NCI-H82 (cell line): ENCODE results near the gene LRRC74A.
A peak's percentile ranks its signal among the peaks of the same experiment; 100 is the strongest.

Experiments used
- DNase-seq: peaks from one replicate; lab custom pipeline; 2025; lab: John Stamatoyannopoulos, UW

Gene LRRC74A

DNA sequence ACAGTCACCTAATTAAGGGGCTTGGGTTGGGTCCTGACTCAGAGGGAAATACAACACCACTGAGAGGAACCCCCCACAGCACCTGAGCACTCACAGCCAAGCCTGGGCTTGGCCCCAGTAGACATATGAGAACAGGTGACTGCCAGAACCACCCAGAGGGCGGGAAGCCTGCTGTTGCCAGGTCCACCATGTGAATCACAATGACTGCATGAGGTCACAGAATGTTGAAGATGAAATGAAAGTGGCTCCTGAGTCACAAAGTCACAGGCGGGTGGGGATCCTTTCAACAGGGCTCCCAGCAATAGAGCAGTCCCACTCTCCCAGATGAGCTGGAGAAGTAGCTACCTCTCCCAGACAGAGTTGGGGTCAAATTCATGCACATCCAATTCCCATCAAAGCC is at the start of gene LRRC74A:
LRRC74A (plus strand) TSS at position 287 of the 400 bp plus-strand sequence. CDS start 290 bp downstream, outside the sequence.
- no peak for DNase-seq

DNA sequence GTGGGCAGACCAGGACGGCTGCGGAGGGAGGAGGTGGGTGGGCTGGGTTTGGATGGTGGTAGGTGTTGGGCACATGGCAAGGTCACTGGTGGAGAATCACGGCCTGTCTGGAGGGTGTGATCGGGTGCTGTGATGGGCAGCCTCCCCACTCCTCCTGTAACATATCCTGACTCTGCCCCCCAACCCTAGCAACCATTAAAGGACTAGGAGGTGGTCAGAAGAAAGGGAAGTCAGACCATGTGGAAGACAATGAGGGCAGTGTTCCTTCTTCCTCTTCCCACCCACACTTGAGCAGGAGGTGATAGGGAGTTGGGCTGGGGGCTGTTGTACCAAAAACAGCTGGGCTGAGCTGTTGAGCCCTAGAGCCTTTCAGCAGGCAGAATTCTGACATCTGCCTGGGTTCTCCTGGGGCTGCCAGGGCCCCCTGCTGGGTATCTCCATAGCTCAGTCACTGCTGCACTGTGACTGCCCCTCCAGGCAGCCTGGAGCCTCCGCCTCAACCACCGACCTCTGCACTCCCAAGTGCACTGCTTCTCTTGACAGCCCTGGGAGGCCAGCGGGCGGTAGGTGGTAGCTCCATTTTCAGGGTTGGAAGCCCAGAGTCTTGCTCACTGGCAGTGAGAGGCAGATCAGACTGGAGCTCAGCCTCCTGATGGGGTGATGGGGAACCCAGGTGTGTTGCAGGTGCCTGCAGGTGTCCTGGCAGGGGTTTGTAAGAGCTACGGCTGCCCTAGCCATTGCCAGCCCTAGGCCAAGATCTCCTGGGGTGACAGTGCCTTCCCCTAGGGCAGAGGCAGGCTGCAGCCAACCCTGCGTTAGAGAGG is 49.6 kb upstream of the LRRC74A start:
- peak; percentile 34 for DNase-seq

DNA sequence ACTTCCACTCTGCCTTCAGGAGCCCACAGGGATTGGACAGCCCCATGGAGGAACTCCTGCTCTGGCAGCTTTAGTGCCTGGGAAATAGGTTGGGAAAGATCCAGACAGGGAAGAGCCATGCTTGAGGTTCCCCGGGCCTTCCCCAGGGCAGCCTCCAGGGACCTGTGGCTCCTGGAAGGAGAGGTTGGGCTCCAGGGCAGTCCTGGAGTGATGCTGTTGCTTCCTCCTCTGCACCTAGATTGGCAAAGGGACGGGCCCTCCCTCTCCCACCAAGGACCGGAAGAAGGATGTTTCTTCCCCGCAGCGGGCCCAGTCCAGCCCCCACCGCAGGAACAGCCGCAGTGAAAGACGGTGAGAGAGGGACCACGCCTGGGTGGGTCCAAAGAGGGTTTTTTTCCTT is 48.5 kb upstream of the LRRC74A start:
- no peak for DNase-seq

DNA sequence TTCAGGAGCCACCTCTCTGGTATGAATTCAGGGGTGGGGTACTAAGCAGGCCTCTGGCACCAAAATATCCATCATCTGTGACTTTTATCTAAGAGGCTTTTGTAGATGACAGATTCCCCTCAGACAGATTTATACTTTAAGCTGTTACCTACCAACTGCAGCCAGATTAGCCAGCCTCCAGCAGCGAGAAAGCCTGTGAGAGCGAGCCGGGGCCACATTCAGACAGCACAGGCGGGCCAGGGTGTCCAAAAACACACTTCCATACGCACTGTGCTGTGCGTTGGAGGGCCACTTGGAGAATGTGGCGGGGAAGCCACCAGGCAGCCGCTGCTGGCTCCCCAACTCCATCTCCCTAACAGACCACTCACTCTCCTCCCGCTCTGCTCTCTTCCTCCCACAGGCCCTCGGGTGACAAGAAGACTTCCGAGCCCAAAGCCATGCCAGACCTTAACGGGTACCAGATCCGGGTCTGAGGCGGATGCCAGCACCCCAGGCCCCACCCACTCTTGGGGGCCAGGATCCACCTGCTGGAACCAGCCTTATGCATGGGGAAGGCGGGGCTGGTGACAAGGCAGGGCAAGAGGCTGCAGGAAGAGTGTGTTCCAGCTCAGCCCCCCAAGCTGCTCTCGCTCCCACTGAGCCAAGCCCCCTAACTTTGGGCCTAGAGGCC is 47.5 kb upstream of the LRRC74A start:
- peak; percentile 75 for DNase-seq

DNA sequence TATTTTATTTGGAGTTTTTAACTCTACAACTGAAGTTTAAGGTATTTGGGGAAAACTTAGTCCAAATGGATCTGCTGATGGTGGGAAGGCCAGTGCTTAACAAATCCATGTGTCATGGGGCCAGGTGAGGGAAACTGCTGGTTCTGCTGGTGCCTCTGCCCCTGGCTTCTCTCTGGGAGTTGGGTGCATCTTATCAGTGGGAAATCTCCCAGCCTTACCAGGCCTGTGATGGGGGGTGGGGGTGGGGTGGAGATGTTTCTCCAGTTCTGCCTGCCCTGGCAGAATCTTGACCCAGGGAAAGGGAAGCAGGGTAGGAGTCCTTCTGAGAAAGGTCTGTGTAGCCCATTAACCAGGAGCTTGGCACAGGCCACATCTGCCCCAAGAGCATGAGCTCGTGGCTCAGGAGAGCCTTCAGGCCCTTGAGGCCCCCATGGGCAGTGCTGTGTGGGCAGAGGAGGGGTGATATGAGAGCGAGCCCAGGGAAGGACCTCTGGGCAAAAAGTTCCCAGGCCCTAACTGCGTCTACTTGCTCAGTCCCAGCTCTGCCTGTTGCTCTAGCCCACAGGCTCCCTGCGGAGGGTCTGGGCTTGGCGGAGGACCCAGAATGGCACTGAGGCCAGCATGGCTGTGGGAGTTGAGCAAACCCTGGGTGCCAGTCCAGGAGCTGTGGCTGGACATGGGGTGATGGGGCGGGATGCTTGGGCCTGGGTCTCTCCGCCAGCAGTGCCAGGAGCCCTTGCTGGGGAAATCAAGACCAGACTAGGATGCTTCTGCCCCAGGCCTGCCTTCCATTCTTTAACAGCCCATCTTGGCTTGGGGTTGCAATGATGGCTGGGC is 46.8 kb upstream of the LRRC74A start:
- DNase-seq, result no peak

DNA sequence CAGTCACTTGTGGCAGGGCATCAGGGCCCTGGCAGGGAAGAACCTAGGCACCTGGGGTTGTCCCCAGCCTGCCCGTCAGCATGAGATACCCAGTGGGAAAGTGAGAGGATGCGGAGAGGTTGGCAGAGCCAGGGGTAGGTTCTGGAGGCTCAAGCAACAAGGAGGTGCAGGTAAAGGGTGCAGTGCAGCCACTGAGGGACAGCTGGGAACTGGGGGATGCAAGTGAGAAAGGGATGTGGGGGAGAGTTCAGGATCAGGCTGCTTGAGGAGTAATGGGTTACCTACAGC is 46.2 kb upstream of the LRRC74A start:
- DNase-seq, result no peak

DNA sequence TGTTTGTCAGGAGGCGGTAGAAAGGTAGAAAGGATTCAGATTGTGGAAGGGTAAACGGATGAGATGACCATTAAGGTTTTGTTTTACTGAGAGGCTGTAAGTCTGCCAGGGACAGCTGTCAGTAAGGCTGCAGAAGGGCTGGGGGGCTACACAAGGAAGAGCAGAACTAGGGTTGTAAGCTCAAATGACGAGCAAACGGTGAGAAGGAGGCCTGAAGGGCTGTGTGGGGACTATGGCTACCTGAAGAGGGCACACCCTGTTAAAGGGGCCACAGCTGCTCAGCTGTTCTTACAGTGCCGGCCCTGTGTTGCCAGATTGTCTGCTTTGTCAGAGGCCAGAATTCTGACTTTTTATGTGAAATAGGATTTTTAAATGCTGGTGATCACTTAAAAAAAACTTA is 45.8 kb upstream of the LRRC74A start:
- DNase-seq, result peak; percentile 4

DNA sequence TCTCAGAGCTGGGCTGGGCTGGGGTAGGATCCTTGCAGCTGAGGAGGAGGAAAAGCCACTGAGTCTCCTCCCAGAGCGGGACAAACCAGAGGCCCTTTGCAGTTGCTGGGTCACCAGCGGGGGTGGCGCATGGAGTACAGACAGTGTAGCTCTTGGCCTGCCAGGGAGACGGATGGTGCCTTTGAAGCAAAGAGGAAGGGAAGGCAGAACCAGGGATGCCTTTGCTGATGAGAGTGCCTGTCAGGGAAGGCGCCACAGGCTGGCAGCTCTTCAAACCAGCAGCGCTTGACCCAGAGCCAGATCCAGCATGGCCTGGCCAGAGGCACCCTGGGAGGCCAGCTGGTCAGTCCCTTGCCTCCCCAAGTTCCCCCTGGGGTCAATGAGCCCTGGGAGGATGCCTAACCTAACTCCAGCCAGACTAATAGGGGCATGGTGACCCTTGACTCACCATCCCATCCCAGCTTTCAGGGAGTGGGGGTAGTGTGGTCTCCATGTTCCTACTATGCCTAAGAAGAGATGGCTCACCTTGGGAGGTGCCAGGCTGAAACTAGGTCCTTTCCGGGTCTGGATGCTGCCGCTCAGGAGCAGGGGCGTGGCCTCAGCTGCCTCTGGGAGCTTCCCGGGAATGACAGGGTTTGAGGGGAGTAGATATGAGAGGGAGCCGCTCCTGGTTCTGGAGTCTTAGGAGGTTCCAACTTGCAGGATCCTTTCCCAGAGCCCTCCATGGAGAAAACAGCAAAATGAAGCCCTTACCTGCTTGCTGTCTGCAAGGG is 45.1 kb upstream of the LRRC74A start:
- no peak for DNase-seq

DNA sequence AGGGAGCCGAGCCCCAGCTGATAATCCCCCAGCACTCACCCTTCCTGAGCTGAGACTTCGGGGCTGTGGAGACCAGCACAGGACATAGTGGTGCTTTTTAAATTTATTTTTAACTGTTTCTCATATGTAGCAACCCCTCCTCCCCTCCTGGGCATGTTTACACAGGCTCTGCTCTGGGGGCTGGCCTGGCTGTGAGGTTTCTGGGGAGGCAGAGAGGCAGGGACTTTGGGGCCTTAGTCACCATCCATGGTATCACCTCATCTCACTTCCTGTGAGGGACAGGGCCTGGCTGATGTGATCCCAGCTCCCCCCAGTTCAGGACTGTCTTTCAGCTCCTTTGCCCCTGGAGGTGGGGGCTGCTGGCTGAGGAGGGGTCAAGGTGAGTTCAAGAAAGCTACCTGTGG is 44.6 kb upstream of the LRRC74A start:
- DNase-seq, result no peak

DNA sequence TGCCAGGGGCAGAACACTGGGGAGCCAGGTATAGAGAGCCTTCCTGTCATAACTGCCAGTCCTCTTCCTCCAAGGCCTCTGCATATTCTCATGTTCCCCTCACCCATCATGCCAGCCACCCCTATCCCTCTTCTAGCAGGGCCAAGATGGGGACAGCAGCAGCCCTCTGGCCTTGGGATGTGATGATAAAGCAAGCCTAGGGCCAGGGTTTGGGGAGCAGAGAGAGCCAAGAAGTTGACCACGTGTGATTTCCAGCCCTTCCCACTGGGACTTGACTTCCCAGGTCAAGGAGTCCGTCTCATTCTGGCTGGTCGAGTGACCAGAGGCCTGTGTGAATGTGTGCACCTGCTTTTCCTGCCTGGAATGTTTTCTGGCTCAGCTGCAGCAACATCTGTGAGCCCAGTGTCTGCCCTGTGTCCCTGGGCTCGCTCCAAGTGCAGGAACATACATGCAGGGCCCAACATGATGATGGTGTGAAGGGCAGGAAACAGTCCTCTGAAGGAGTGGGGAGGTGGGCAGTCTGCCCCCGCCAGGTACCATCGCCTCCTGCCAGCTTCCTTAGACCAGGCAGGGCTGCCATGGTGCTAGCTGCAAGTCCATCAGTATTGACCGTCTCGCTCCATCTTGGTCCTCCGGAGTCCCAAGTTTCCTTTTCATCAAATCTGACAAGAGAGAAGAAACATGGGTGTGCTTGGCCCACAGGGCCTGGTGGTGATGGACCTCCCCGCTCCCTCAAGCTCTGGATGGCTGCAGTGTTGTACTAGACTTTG is 43.9 kb upstream of the LRRC74A start:
- DNase-seq, result no peak

DNA sequence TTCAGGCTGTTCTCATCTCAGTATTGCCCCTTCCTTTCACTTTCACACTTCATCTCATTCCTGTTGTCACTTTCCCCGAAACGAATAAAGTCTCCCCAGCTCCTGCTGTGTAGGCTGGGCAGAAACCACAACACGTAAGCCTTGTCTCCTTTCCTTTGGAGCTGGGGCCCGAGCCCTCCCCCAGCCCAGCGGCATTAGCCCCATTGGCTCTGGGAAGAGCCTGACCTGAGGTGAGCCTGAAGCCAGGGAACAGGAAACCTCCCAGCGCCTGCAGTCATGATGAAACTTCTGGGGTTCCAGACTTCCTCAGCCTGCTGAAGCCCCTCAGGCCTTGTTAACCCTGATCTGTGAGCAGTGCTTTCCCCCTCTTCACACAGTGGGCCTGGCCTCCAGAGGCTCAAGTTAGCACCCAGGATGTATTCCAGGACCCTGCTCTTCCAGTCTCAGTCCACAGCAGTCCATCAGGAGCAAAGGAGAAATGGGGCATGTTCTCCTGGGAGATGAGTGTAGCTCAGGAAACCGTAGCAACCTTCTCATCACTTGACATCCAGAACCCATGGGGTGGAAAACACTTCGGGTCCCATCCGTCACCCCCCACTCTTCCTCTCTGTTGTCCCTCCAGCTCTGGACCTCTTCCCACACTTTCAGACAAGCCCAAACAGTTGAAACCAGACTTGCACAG is 43.2 kb upstream of the LRRC74A start:
- DNase-seq, result no peak

DNA sequence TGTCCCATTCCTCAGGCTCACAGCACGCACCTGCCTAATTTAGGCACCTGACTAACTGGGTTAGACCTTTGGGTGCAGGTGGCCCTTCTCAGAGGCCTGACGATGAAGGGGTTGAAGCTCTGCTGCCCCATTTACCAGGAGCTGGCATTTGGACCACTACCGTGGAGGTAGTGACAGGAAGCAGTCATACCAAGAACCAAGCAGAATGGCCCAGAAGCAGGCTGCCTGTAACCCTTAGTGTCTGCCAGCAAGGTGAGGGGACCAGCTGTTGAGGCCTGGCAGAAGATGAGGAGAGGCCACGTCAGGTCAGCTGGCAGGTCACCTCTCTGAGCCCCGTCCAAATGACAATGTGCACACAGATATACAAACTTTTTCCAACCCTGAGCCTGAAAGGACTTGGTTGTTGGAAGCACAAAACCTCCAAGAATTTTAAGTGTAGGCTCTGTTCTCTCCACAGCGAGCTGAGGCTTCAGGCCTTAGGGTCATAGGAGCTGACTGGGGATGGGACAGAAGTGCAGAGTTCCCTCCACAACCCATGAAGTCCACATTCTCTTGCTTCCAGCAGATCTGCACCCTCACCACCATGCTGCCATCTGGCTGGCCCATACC is 41.8 kb upstream of the LRRC74A start:
- no peak for DNase-seq

DNA sequence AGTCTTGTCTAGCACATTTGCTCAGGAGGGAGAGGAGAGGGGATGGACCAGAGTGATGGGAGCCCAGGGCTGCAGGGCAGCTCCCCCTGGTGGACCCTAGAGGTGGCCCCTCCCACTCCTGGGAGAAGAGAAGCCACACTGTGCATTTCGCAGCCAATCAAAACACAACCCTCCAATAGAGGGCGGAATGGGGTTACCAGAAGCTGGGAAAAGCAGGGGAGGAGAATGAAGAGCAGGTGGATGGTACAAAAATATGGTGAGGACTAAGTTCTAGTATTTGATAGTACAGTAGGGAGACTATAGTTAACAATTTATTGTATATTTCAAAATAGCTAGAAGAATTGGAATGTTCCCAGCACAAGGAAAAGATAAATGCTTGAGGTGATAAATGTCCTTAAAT is 41.3 kb upstream of the LRRC74A start:
- peak; percentile 91 for DNase-seq

DNA sequence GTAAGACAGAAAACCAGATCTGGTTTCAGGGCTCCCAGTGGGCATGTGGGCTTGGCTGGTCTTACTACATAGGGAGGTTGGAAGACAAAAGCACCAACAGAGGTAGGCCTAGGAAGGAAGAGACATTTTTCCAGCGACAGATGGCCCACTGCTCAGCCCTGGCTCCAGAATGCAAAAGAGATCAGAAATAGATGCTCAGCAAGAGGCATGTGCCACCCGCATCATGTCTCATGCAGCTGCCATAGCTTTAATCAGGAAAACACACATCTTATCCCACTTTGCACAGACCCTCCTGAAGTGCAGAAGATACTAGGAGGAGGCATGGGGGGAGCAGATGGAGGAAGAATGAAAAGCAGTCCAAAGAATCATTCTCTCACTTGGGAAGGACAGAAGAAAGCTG is 39.6 kb upstream of the LRRC74A start:
- DNase-seq, result peak; percentile 55

DNA sequence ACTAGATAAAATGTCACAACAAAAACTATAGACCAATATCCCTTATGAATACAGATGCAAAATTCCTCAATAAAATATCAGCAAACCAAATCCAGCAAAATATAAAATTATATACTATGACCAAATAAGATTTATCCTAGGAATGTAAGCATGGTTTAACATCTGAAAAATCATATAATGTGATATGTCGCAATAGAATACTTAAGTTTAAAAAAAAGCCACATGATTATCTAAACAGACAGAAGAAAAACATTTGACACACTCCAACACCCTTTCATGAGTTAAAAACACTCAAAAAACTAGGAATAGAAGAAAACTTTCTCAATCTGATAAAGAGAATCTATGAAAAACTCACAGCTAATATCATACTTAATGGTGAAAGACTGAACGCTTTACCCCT is 33.8 kb upstream of the LRRC74A start:
- DNase-seq, result no peak

DNA sequence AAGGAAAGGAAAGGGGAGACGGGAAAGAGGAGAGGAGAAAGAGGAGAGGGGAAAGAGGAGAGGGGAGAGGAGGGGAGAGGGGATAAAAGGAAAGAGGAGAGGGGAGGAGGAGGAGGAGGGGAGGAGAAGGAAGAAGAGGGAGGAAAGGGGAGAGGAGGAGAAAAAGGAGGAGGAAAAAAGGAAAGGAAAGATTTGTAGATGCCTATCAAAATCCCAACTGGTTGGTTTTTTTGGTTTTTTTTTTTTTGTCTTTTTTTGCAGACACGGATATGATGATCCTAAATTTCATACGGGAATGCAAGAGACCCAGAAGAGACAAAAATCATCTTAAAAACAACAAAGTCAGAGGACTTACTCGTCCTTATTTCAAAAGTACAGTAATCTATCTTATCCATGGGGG is 32.9 kb upstream of the LRRC74A start:
- no peak for DNase-seq

DNA sequence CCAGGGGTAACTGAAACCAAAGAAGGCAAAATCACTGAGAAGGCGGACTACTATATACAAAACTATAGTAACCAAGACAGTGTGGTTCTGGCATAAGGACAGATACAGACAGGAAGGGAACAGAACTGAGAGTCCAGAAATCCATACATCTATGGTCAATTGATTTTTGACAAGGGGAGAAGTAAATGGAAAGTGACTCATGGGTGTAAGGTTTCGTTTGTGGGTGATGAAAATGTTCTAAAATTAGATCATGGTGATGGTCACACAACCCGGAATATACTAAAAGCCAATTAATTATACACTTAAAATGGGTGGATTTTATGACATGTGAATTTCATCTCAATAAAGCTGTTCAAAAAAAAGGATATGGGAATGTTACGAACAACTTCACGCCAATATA is 32.3 kb upstream of the LRRC74A start:
- DNase-seq, result no peak

DNA sequence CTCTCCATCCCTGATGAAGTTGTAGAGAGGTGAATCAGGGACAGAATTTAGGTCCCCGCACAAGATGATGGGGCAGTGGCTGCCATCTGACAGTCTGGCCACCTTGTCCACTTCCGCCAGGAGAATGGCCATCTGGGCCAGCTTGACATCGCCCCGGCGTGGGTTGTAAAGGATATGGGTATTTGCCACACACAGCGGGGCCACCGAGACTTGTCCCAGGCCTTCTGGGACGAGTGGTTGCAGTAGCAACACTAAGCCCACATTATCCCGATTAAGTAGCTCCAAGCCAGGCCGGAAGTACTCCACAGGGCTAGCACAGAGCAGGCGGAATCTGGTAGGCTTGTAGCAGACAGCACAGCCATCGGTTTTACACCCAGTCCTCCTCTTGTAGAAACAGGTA is 19.8 kb upstream of the LRRC74A start:
- peak; percentile 56 for DNase-seq

DNA sequence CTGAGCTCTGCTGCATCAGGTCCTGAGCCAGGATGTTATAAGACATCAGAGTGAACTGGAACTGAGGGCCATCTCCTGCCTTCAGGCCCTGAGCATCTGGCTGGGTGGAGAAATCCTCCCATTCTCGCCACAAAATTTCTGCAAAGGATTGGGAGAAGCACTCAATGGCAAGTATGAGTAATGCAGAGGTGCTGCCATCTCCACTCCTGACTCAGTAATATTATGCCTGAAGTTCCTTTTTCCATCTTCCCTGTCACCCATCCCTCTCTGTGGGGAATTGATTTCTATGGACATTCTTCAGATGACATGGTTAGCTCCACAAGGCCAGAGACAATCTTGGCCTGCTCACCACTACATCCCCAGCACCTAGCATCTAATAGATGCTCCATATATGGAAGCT is 18.2 kb upstream of the LRRC74A start:
- no peak for DNase-seq

DNA sequence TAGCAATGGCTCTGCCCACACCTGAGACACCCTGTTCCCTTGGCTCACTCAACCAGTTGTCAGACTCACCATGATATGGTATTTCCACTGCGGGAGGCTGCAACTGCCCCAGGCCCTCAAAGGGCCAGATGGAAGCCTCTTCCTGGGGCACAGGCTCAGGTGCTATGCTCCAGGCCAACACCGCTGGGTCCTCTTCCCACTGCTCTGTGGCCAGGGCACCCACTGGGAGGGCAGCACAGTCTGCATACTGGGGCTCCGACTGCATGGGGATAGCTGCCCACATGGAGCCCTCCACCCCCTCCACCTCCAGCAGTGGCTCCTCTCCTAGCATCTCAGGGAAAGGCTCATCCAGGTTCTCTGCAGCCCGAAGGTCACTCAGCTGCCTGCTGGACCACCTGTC is 17.2 kb upstream of the LRRC74A start:
- DNase-seq, result no peak
